Measurements from ENCODE around the gene GLB1L3.
"Not testable (repeated sequence)": the region's sequence is repeated elsewhere in the genome, so short reads cannot be mapped to it uniquely, and the experiment has no call there.

Gene GLB1L3

GRCh38 chr11:134250246-134250645 lies 25.9 kb upstream of the GLB1L3 start:
- DNase-seq (ENCODE audit: insufficient read length, low spot score) (no peak), FAIRE-seq (no peak)

- FAIRE-seq: no peak
- DNase-seq (ENCODE audit: insufficient read length, low spot score): no peak
Observed at GRCh38 chr11:134250675-134251074, 25.5 kb upstream of the GLB1L3 start.

GRCh38 chr11:134252346-134253187 lies 23.6 kb upstream of the GLB1L3 start:
- no peak for DNase-seq (ENCODE audit: insufficient read length, low spot score)

GRCh38 chr11:134253188-134253993 lies 22.8 kb upstream of the GLB1L3 start, which contains the start of the genes ACAD8 and THYN1:
TSS of gene ACAD8 (plus strand) at chr11:134253568. CDS start at chr11:134253601, 33 bp downstream.
TSS of gene THYN1 (minus strand) at chr11:134253352. CDS start at chr11:134252882, 470 bp downstream.
- peak; percentile 92 for FAIRE-seq
- peak; percentile 95 for DNase-seq (ENCODE audit: insufficient read length, low spot score)

More at GRCh38 chr11:134252346-134253187, 23.6 kb upstream of the GLB1L3 start:
- peak; percentile 68 for FAIRE-seq

- no peak for FAIRE-seq
- DNase-seq (ENCODE audit: insufficient read length, low spot score): no peak
Observed at GRCh38 chr11:134254433-134255183, 21.6 kb upstream of the GLB1L3 start.

GRCh38 chr11:134255184-134255561 lies 21.0 kb upstream of the GLB1L3 start:
- DNase-seq (ENCODE audit: insufficient read length, low spot score); FAIRE-seq: not testable (repeated sequence)

GRCh38 chr11:134257101-134257500 lies 19.1 kb upstream of the GLB1L3 start:
- no peak for DNase-seq (ENCODE audit: insufficient read length, low spot score)
- no peak for FAIRE-seq

- DNase-seq (ENCODE audit: insufficient read length, low spot score) (no peak), FAIRE-seq (no peak)
Observed at GRCh38 chr11:134258577-134258976, 17.6 kb upstream of the GLB1L3 start.

GRCh38 chr11:134260503-134260902 lies 15.7 kb upstream of the GLB1L3 start:
- FAIRE-seq (no peak), DNase-seq (ENCODE audit: insufficient read length, low spot score) (no peak)

GRCh38 chr11:134260983-134261382 lies 15.2 kb upstream of the GLB1L3 start:
- no peak for FAIRE-seq
- DNase-seq (ENCODE audit: insufficient read length, low spot score): no peak

- FAIRE-seq (no peak), DNase-seq (ENCODE audit: insufficient read length, low spot score) (no peak)
Observed at GRCh38 chr11:134261626-134262488, 14.3 kb upstream of the GLB1L3 start.

GRCh38 chr11:134264966-134265764 lies 11.0 kb upstream of the GLB1L3 start:
- FAIRE-seq (no peak), DNase-seq (ENCODE audit: insufficient read length, low spot score) (no peak)

GRCh38 chr11:134266440-134266839 lies 9.7 kb upstream of the GLB1L3 start:
- no peak for FAIRE-seq
- DNase-seq (ENCODE audit: insufficient read length, low spot score): no peak

GRCh38 chr11:134266841-134267251 lies 9.3 kb upstream of the GLB1L3 start:
- FAIRE-seq: no peak
- DNase-seq (ENCODE audit: insufficient read length, low spot score): no peak

GRCh38 chr11:134267461-134267860 lies 8.7 kb upstream of the GLB1L3 start:
- no peak for DNase-seq (ENCODE audit: insufficient read length, low spot score)
- FAIRE-seq: no peak

- FAIRE-seq (no peak), DNase-seq (ENCODE audit: insufficient read length, low spot score) (no peak)
Observed at GRCh38 chr11:134267966-134268365, 8.2 kb upstream of the GLB1L3 start.

GRCh38 chr11:134270250-134270714 lies 5.9 kb upstream of the GLB1L3 start:
- FAIRE-seq (no peak), DNase-seq (ENCODE audit: insufficient read length, low spot score) (no peak)

GRCh38 chr11:134271978-134272377 lies 4.2 kb upstream of the GLB1L3 start:
- FAIRE-seq (no peak), DNase-seq (ENCODE audit: insufficient read length, low spot score) (no peak)
